ENCODE results near the gene CMKLR1.

DNA sequence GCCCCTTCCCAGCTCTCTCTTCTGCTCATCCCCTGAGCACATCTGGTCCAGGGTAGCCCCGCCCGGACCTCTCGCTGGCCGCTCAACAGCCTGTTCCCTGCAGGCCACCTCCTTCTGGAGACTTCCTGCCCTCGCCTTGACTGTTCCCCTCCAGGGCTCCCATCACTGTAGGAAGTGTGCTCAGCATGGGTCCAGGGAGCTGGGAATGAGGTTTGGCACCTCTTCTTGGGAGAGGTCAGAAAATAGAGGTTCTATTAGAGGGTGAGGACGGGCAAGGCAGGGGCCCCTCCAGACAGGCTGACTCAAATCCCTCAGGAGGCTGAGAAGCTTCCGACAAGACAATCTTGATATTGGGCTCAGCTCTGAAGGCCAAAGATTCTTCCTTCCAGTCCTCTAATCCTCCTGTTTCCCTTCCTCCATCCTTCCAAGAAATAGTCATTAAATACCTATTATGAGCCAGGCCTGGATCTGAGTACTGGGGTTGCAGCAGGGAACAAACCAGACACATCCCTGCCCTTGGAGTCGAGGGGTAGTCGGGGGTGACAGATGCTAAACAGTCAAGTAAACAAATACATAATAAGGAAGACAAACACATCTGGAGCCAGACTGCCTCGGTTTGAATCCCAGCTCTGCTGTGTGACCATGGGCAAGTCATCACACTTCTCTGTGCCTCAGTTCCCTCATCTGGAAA is 30.6 kb downstream of the CMKLR1 start:
- TF ChIP-seq POLR2AphosphoS5 (IDR thresholded peaks at IDR 0.05; ENCODE audit: insufficient read depth, low read depth, low read length), result no peak
- no peak for TF ChIP-seq POLR2A (IDR thresholded peaks at IDR 0.05; ENCODE audit: low read depth, low read length)
- TF ChIP-seq EZH2 (IDR thresholded peaks at IDR 0.05; ENCODE audit: borderline replicate concordance, low read depth, low read length, severe bottlenecking), result no peak
- no peak for TF ChIP-seq MAX (IDR thresholded peaks at IDR 0.05; ENCODE audit: insufficient read depth, insufficient read length)
- TF ChIP-seq JUN (IDR thresholded peaks at IDR 0.05; ENCODE audit: borderline replicate concordance, insufficient read depth, insufficient read length, low read depth), result no peak
- no peak for TF ChIP-seq CTCF (IDR thresholded peaks at IDR 0.05; ENCODE audit: extremely low read depth in 1 of 2, insufficient read depth in 1 of 2, low read depth in 1 of 2, low read length in 2 of 2)
- no peak for TF ChIP-seq MYC (IDR thresholded peaks at IDR 0.05; ENCODE audit: low read depth, low read length)
